PC-3 (cell line): ENCODE measurements around the gene FARP1.

ENCODE experiments used
- EZH2 ChIP-seq: fragments of 300-600 bp; sonication (generic); IDR thresholded peaks from one replicate; pipeline ENCODE4 v1.6.1; 2017; ENCODE audit warnings: antibody characterized with exemption, mild to moderate bottlenecking, low read length; ENCODE audit not compliant: unreplicated experiment
- EZH2phosphoT487 ChIP-seq: fragments of 300-600 bp; sonication (generic); IDR thresholded peaks from 2 replicates; pipeline ENCODE4 v1.6.1; 2018; ENCODE audit warnings: mild to moderate bottlenecking, antibody characterized with exemption, low read length, borderline replicate concordance
- TF ChIP-seq, protein P1 (sequence below): fragments of 300-600 bp; sonication (generic); conservative IDR thresholded peaks from 2 replicates; pipeline ENCODE4 v1.5.1; 2017; ENCODE audit warnings: antibody characterized with exemption, low read depth, mild to moderate bottlenecking, low read length

DNA sequence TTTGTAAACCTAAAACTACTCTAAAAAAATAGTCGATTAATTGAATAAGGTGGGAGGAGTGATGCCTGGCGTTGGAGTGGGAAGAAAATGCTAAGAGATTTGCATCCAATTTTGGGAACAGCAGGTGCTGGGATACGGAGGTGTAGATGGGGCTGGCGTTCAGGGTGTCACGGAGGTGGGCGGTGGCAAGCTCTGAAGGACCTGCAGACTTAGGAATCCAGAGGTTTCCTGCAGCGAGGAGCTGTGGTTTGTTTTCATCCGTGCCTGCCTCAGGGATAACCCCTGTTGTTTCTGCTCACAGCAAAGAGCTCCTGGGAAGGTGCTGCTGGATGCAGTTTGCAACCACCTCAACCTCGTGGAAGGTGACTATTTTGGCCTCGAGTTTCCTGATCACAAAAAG is 200.6 kb downstream of the FARP1 start:
- TF ChIP-seq, protein P1, sequence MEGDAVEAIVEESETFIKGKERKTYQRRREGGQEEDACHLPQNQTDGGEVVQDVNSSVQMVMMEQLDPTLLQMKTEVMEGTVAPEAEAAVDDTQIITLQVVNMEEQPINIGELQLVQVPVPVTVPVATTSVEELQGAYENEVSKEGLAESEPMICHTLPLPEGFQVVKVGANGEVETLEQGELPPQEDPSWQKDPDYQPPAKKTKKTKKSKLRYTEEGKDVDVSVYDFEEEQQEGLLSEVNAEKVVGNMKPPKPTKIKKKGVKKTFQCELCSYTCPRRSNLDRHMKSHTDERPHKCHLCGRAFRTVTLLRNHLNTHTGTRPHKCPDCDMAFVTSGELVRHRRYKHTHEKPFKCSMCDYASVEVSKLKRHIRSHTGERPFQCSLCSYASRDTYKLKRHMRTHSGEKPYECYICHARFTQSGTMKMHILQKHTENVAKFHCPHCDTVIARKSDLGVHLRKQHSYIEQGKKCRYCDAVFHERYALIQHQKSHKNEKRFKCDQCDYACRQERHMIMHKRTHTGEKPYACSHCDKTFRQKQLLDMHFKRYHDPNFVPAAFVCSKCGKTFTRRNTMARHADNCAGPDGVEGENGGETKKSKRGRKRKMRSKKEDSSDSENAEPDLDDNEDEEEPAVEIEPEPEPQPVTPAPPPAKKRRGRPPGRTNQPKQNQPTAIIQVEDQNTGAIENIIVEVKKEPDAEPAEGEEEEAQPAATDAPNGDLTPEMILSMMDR = no peak
- no peak for TF ChIP-seq EZH2
- TF ChIP-seq EZH2phosphoT487 = no peak
